Uterus (tissue), 2 donors: ENCODE results near the gene DPP6.

Experiments
- POLR2A ChIP-seq, 2 donors: fragments of 450-650 bp; IDR thresholded peaks; one replicate each; pipeline ENCODE4 v1.6.1; 2016; ENCODE audit warnings: antibody characterized with exemption in 2 of 2, mild to moderate bottlenecking in 1 of 2, moderate library complexity in 1 of 2
- TF ChIP-seq, protein P1 (sequence below), 4 experiments: fragments of 200-600 bp in 2 of 4; fragments of 450-650 bp in 2 of 4; sonication (generic) in 2 of 4; IDR thresholded peaks; one replicate each; pipeline ENCODE4 v1.5.1; 2016 to 2019; ENCODE audit warnings: antibody characterized with exemption in 4 of 4, mild to moderate bottlenecking in 2 of 4, moderate library complexity in 1 of 4

DNA sequence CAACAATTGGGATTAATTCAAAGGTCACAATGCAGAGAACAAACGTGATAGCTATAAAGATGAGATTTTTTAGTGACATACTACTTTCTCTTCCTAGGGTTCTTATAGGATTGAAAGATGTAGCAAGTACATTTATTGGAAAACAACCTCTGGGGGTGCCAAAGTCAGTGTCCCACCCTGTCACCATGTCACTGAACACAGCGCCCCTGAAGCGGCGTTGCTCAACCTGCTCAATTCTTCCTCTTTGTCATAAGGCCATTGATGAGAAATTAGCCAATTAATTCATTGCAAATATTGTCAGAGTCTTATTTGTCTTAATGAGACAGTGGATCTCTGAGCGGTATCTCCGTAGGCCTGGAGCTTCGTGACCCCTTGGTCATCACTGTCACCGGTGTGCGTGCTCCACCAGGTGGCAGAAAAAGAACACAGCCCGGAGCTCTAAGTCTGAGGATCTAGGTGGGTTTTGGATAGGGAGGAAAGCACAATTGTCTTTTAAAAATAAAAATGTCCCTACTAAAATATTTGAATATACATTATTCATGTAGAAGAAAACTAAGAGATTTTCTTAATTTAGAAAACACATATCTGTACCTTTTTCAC lies 588.2 kb downstream of the DPP6 start:
- TF ChIP-seq POLR2A (IDR thresholded peaks at IDR 0.05): no peak
- TF ChIP-seq, protein P1, sequence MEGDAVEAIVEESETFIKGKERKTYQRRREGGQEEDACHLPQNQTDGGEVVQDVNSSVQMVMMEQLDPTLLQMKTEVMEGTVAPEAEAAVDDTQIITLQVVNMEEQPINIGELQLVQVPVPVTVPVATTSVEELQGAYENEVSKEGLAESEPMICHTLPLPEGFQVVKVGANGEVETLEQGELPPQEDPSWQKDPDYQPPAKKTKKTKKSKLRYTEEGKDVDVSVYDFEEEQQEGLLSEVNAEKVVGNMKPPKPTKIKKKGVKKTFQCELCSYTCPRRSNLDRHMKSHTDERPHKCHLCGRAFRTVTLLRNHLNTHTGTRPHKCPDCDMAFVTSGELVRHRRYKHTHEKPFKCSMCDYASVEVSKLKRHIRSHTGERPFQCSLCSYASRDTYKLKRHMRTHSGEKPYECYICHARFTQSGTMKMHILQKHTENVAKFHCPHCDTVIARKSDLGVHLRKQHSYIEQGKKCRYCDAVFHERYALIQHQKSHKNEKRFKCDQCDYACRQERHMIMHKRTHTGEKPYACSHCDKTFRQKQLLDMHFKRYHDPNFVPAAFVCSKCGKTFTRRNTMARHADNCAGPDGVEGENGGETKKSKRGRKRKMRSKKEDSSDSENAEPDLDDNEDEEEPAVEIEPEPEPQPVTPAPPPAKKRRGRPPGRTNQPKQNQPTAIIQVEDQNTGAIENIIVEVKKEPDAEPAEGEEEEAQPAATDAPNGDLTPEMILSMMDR (IDR thresholded peaks at IDR 0.05): no peak
